ENCODE results near the gene EMC10.

EMC10 gene

DNA sequence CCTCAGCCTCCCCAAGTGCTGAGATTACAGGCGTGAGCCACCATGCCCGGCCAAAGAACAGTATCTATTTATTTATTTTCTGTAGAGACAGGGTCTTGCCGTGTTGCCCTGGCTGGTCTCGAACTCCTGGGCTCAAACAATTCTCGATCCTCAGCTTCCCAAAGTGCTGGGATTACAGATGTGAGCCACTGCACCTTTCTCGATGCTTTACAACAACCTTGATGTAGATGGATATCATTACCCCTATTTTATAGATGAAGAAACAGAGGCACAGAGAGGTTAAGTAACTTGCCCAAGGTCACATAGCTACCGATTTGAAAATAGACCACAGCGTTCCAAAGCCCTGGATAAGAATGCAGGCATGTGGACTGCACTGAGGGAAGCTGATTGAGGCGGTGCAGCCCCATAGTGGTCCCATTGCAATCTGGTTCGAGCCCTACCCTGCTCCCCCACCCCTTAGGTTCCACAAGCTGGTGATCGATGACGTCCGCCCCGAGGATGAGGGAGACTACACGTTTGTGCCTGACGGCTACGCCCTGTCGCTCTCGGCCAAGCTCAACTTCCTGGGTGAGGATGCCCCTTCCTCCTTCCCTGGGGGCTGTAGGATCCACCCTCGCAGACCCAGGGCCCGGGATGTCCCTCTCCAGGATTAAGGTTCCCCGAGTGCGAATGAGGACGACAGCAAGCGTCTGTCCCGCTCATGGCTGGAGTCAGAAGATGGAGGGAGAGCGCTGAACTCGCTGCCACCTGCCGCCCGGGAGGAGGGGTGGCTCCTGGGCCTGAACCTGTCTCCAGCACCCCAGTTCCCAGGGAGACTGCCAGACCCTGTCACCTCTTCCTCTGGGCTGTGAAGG lies 25.7 kb upstream of the EMC10 start:
- POLR2A ChIA-PET, result no interaction called here
- CTCF ChIA-PET, result interaction anchor here (1.1 to 1.9 kb wide), 6 partner anchors 10 to 106 kb away, joined by 3 to 8 read pairs (median 4); no protein-coding TSS in a partner anchor
- no peak for DNase-seq (ENCODE audit: extremely low spot score)
- TF ChIP-seq, protein P1, sequence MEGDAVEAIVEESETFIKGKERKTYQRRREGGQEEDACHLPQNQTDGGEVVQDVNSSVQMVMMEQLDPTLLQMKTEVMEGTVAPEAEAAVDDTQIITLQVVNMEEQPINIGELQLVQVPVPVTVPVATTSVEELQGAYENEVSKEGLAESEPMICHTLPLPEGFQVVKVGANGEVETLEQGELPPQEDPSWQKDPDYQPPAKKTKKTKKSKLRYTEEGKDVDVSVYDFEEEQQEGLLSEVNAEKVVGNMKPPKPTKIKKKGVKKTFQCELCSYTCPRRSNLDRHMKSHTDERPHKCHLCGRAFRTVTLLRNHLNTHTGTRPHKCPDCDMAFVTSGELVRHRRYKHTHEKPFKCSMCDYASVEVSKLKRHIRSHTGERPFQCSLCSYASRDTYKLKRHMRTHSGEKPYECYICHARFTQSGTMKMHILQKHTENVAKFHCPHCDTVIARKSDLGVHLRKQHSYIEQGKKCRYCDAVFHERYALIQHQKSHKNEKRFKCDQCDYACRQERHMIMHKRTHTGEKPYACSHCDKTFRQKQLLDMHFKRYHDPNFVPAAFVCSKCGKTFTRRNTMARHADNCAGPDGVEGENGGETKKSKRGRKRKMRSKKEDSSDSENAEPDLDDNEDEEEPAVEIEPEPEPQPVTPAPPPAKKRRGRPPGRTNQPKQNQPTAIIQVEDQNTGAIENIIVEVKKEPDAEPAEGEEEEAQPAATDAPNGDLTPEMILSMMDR (IDR thresholded peaks at IDR 0.05; ENCODE audit: control extremely low read depth, extremely low read depth, low read depth, missing control alignments), result no peak

DNA sequence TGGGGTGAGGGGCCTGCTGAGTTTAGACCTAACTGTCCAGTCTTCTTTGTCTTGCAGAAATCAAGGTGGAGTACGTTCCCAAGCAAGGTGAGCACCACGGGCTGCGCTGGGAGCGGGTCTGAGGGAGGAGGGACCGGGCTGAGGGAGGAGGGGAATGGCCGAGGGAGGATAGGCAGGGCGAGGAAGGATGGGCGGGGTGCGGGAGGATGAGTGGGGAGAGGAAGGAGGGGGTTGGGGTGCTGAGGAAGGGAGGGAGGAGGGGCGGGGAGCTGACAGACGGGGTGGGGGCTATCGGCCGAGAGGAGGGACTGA lies 25.1 kb upstream of the EMC10 start:
- DNase-seq (ENCODE audit: extremely low spot score), result no peak
- TF ChIP-seq, protein P1 (IDR thresholded peaks at IDR 0.05; ENCODE audit: control extremely low read depth, extremely low read depth, low read depth, missing control alignments), result no peak
- ChIA-PET CTCF (interaction anchor here (1.1 to 1.9 kb wide), 4 partner anchors 9 to 105 kb away, joined by 3 to 8 read pairs (median 5); no protein-coding TSS in a partner anchor), POLR2A (no interaction called here)

DNA sequence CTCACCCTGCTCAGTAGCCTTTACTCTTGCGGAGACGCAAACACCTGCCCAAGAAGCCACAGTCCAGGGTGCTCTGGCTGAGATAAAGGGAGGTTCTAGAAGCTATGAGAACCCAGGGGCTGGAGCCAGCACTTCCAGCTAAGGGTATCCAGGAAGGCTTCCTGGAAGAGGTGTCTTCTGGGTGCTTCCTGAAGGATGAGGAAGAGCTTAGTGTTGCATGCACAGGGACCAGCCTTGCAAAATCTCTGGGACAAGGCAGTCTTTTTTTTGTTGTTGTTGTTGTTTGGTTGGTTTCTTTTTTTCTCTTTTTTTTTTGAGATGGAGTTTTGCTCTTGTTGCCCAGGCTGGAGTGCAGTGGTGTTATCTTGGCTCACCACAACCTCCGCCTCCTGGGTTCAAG lies 23.1 kb upstream of the EMC10 start:
- CTCF ChIA-PET, result interaction anchor here (0.8 to 0.9 kb wide), 2 partner anchors 9 to 11 kb away, joined by 3 to 4 read pairs; no protein-coding TSS in a partner anchor
- POLR2A ChIA-PET, result no interaction called here
- DNase-seq (ENCODE audit: extremely low spot score), result no peak
- TF ChIP-seq, protein P1 (IDR thresholded peaks at IDR 0.05; ENCODE audit: control extremely low read depth, extremely low read depth, low read depth, missing control alignments), result no peak

DNA sequence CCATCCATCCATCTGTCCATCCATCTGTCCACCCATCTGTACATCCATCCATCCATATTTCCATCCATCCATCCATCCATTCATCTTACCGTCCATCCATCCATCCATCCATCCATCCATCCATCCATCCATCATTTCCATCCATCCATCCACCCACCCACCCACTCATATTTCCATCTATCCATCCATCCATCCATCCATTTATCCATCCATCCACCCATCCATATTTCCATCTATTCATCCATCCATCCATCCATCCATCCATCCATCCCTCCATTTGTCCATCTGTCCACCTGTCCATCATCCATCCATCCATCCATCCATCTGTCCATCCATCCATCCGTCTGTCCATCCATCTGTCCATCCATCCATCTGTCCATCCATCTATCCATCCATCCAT lies 20.3 kb upstream of the EMC10 start:
- TF ChIP-seq, protein P1 (IDR thresholded peaks at IDR 0.05; ENCODE audit: control extremely low read depth, extremely low read depth, low read depth, missing control alignments), result no peak
- ChIA-PET CTCF (no interaction called here), POLR2A (no interaction called here)
- DNase-seq (ENCODE audit: extremely low spot score), result no peak

DNA sequence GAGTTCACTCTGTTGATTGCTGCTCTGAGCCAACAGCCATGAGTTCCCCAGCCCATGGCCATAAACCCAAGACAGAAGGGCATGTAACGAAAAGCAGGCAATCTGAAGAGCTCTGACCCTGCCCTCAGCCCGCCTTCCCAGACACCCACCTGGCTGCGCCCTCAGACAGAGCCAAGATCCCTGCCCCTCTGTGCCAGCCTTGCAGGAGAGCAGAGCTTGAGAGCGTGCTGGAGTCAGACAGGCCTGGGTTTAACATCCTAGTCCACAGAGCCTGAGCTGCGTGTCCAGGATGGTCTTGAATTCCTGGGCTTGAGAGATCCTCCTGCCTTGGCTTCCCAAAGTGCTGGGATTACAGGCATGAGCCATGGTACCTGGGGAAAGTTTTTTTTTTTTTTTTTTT lies 19.0 kb upstream of the EMC10 start:
- ChIA-PET POLR2A (no interaction called here), CTCF (interaction anchor here (1.2 to 1.5 kb wide), 4 partner anchors 9 to 464 kb away, joined by 3 to 7 read pairs (median 4); no protein-coding TSS in a partner anchor)
- no peak for DNase-seq (ENCODE audit: extremely low spot score)
- TF ChIP-seq, protein P1 (IDR thresholded peaks at IDR 0.05; ENCODE audit: control extremely low read depth, extremely low read depth, low read depth, missing control alignments), result no peak

DNA sequence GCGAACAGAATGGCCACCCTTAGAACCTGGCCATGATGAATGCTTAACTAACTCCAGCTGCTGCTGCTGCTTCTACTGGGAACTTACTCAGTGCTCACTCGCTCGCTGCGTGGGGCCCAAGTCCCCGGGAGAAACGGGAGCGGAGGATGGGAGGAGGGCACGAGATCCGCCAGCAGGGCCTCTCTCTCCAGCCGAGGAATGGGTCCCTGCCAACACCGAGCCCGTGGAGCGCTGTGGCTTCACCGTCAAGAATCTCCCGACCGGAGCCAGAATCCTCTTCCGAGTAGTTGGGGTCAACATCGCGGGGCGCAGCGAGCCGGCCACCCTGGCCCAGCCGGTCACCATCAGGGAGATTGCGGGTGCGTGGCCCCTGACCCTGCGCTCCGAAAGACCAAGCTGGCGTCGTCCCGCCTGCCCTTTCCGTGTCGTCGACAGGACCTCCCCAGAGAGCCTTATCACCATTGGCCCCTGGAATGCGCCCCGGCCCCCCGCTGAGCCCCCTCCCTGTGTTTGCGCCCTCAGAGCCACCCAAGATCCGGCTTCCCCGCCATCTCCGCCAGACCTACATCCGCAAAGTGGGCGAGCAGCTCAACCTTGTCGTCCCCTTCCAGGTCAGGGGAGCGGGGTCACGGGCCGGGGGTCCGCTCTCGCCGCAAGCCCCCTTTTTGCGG lies 17.8 kb upstream of the EMC10 start:
- DNase-seq (ENCODE audit: extremely low spot score), result no peak
- TF ChIP-seq, protein P1 (IDR thresholded peaks at IDR 0.05; ENCODE audit: control extremely low read depth, extremely low read depth, low read depth, missing control alignments), result no peak
- ChIA-PET CTCF (interaction anchor here (1.4 kb wide), 1 partner anchor 89 kb away, joined by 4 read pairs; no protein-coding TSS in a partner anchor), POLR2A (interaction anchor here (0.6 kb wide), 1 partner anchor 346 kb away, joined by 5 read pairs; no protein-coding TSS in a partner anchor)
